ENCODE measurements around the gene ZNF710.

Gene ZNF710

GRCh38 chr15:89997079-89997478, 4.0 kb upstream of the ZNF710 start:
- DNase-seq (ENCODE audit: low read depth): no peak

GRCh38 chr15:89998141-89998661, 2.9 kb upstream of the ZNF710 start:
- DNase-seq (ENCODE audit: low read depth): no peak

- no peak for DNase-seq (ENCODE audit: low read depth)
These were observed 2.0 kb upstream of the ZNF710 start for GRCh38 chr15:89998923-89999675.

- no peak for DNase-seq (ENCODE audit: low read depth)
These were observed 1.4 kb upstream of the ZNF710 start for GRCh38 chr15:89999676-90000185.

- DNase-seq (ENCODE audit: low read depth): no peak
These were observed 730 bp upstream of the ZNF710 start for GRCh38 chr15:90000186-90001001.

GRCh38 chr15:90001683-90002427, 731 bp downstream of the ZNF710 start:
- DNase-seq (ENCODE audit: low read depth): peak; percentile 56

- DNase-seq (ENCODE audit: low read depth): no peak
These were observed 1.3 kb downstream of the ZNF710 start for GRCh38 chr15:90002428-90002844.

- no peak for DNase-seq (ENCODE audit: low read depth)
These were observed 2.6 kb downstream of the ZNF710 start for GRCh38 chr15:90003736-90004135.

- no peak for DNase-seq (ENCODE audit: low read depth)
These were observed 3.1 kb downstream of the ZNF710 start for GRCh38 chr15:90004252-90004651.

GRCh38 chr15:90004671-90005070, 3.5 kb downstream of the ZNF710 start:
- no peak for DNase-seq (ENCODE audit: low read depth)

- no peak for DNase-seq (ENCODE audit: low read depth)
These were observed 5.3 kb downstream of the ZNF710 start for GRCh38 chr15:90006217-90007075.

GRCh38 chr15:90007076-90007460, 5.9 kb downstream of the ZNF710 start:
- DNase-seq (ENCODE audit: low read depth): no peak

GRCh38 chr15:90008607-90009006, 7.5 kb downstream of the ZNF710 start:
- no peak for DNase-seq (ENCODE audit: low read depth)

GRCh38 chr15:90009301-90010022, 8.3 kb downstream of the ZNF710 start:
- no peak for DNase-seq (ENCODE audit: low read depth)

- DNase-seq (ENCODE audit: low read depth): no peak
These were observed 10.6 kb downstream of the ZNF710 start for GRCh38 chr15:90011705-90012104.

GRCh38 chr15:90013503-90013937, 12.4 kb downstream of the ZNF710 start:
- DNase-seq (ENCODE audit: low read depth): no peak

GRCh38 chr15:90015294-90015693, 14.2 kb downstream of the ZNF710 start:
- no peak for DNase-seq (ENCODE audit: low read depth)

GRCh38 chr15:90015749-90016148, 14.6 kb downstream of the ZNF710 start:
- DNase-seq (ENCODE audit: low read depth): no peak

- no peak for DNase-seq (ENCODE audit: low read depth)
These were observed 15.6 kb downstream of the ZNF710 start for GRCh38 chr15:90016721-90017120.

- DNase-seq (ENCODE audit: low read depth): no peak
These were observed 17.2 kb downstream of the ZNF710 start for GRCh38 chr15:90018216-90018831.
